ENCODE data around the gene MORC1.
"Not testable (repeated sequence)": the region's sequence is repeated elsewhere in the genome, so short reads cannot be mapped to it uniquely, and the experiment has no call there.

The MORC1 gene

DNA sequence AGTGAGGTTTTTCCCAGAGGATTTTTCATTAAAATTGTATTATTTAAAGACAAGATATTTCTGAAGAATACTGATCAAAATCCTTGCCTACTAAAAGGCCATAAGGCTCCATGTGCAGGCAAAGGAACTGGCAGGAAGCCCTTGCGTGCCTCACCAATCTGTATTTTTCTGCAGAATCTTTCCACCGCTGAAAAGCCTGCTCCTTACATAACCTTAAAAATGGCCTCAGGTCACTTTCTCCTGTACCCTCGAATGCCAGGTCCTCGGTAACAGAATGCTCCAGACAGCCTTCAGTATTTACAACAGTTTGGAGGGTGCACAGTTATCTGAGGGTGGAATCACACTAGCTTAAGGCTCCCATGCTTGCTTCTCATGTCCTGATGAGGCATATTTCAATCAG lies 3.2 kb downstream of the MORC1 start:
- H3K4me3 ChIP-seq (ENCODE audit: low read depth, low read length), result no peak overlapping the region
- DNase-seq (ENCODE audit: low read depth), result no peak

DNA sequence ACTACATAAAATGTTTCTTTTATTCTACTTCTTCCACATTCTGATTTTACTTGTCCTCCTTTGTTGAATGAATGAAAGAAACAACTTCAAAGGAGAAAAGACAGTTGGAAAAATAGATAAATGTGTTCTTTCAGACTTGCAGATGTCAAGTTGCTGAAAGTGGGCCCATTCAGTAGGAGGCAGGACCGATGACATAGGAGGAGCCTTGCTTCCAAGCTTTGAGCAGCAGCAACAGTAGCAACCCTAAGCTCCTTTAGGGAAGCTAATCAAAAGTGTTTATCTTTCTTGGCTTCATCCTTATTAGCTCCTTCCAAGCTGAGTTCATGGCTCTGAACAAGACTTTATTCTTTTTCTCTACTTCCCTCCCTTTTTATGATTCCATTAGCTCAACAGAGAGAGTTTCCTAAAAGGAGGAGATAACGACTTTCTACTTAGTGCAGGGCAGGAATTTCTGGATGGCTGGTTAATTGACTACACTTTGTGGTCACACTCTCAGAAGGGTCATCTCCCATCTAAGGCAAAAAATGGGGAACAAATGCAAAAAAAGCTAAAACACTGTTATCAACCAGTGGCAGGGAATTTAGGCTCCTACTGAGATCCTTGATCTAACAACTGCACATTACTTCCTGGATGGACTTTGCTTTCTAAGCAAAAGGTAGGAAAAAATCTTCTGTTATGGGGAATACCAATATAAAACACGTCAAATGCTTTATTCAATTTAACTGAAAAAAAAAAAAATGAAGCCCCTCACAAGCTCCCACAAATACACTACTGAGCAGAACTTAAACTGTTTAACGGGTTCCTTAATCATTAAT lies 4.8 kb downstream of the MORC1 start:
- DNase-seq (ENCODE audit: low read depth), result no peak
- H3K4me3 ChIP-seq (ENCODE audit: low read depth, low read length), result no peak overlapping the region

DNA sequence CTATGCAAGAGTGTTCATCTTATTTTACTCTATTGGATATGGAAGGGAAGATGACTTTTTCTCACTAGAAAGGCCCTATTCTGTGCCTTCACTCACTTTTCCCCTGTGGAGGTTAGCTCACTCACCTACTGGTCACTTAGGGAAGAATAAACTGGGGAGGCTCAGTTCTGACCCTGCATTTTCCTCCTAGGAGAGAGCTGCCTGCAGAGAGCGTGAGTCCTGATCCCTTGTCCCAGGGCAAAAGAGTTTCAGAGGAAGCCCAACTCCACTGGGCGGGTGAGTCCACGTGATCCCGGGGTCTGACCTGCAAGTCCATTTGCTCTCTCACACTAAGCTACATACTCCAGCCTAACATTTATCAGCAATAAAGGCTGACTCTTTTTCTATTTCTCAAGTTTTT lies 8.4 kb downstream of the MORC1 start:
- no peak for DNase-seq (ENCODE audit: low read depth)
- no peak overlapping the region for H3K4me3 ChIP-seq (ENCODE audit: low read depth, low read length)

- DNase-seq (ENCODE audit: low read depth), result no peak
- no peak overlapping the region for H3K4me3 ChIP-seq (ENCODE audit: low read depth, low read length)
These were observed 19.8 kb downstream of the MORC1 start for GRCh38 chr3:109098079-109098644.

GRCh38 chr3:109095166-109095565 lies 22.8 kb downstream of the MORC1 start:
- DNase-seq (ENCODE audit: low read depth), result no peak
- H3K4me3 ChIP-seq (ENCODE audit: low read depth, low read length), result no peak overlapping the region

DNA sequence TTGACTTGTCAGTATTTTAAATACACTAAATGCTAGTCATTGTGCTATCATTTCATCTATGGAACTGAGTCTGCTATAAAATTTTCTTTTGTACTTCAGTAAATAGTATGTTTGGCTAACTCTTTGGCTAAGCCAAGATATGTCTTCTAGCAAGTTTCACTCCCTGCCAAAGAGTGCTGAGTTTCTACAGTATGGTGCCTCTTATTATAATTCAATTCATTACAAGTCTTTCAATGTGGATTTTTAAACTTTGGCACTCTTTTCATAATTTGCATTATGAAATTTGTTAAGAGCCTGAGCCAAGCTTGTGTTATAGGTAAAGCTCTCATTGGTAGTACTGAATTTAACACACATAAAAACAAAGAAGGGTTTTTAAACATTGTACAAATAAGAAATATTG lies 24.4 kb downstream of the MORC1 start:
- no peak overlapping the region for H3K4me3 ChIP-seq (ENCODE audit: low read depth, low read length)
- no peak for DNase-seq (ENCODE audit: low read depth)

- H3K4me3 ChIP-seq (ENCODE audit: low read depth, low read length), result no peak overlapping the region
- DNase-seq (ENCODE audit: low read depth), result no peak
These were observed 26.1 kb downstream of the MORC1 start for GRCh38 chr3:109091846-109092245.

DNA sequence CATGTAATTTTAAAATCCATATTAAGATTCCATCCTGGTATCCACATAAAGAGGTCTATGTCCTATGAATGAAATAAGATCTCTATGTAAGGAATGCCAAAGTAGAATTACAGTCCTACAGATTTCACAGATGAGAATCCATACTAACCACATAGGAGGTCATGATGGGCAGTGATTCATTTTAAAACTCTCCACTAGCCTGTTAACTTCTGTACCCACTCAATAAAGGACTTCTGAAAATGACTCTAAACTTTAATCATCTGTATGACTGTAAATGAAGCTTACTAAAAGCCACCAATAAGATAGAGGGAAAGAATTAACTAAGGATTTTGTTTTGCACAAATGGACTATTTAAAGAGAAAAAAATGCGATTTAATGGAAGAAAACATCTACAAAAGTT lies 28.7 kb downstream of the MORC1 start:
- H3K4me3 ChIP-seq (ENCODE audit: low read depth, low read length), result no peak overlapping the region
- no peak for DNase-seq (ENCODE audit: low read depth)

GRCh38 chr3:109081746-109082510 lies 36.0 kb downstream of the MORC1 start:
- H3K4me3 ChIP-seq (ENCODE audit: low read depth, low read length), result no peak overlapping the region
- peak; percentile 6 for DNase-seq (ENCODE audit: low read depth)

- DNase-seq (ENCODE audit: low read depth); H3K4me3 ChIP-seq (ENCODE audit: low read depth, low read length): not testable (repeated sequence)
These were observed 37.8 kb downstream of the MORC1 start for GRCh38 chr3:109080090-109080489.

DNA sequence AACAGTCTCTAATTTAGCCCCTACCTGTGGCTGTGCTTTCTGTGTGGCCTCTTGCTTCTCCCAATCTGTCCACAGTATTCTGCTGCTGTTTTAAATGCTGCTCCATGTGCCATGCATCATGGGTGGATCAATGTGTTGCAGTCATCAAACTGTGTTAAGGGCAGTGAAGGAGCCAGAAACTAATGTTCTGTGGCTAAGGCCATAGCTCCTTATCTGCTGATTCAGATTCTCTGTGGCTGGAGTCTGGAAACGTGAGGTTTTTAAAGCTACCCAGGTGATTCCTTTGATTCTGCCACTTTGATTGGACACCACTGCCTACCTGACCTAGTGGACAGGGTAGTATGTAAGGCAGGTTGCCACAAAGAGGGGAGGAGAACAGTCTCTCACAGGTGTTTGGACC lies 44.8 kb downstream of the MORC1 start:
- DNase-seq (ENCODE audit: low read depth), result no peak
- no peak overlapping the region for H3K4me3 ChIP-seq (ENCODE audit: low read depth, low read length)

GRCh38 chr3:109072194-109072593 lies 45.7 kb downstream of the MORC1 start:
- no peak for DNase-seq (ENCODE audit: low read depth)
- H3K4me3 ChIP-seq (ENCODE audit: low read depth, low read length), result no peak overlapping the region

DNA sequence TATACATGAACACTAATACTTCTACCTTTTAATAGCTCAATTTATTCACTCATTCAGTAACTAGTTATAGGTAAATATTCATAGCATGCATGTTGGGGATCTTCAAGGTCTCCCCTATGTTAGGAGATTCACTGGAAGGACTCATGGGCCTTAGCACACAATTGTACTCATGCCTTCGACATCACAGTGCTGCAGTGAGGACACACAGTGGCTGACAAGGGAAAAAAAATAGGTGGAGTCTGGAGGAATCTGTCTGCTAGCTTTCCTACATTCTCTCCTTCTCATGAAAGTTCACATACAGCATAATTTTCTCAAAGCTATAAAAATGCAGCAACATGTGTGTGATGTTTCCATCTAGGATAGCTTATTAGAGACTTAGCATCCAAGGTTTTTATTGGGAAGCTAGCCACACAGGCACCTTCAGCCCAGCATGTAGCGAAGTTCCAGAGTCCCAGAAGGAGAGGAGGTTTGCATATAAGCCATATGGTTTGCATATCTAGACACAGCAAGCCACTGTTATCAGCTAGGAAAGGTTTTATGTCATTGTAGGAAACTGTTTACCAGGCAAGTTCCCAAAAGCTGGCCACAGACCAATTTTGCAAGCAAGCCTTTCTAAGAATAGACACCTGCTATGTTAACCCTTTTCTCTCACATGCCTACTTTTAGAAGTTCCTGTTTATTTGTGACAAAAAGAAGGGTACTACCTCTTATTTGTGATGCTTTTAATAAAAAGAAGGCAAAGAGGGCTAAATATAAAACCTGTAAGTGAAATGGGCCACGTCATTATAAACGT lies 46.4 kb downstream of the MORC1 start:
- H3K4me3 ChIP-seq (ENCODE audit: low read depth, low read length), result no peak overlapping the region

GRCh38 chr3:109070211-109070610 lies 47.7 kb downstream of the MORC1 start:
- no peak for DNase-seq (ENCODE audit: low read depth)

More for the DNA sequence above, 46.4 kb downstream of the MORC1 start:
- DNase-seq (ENCODE audit: low read depth), result no peak

GRCh38 chr3:109066864-109067263 lies 51.1 kb downstream of the MORC1 start:
- H3K4me3 ChIP-seq (ENCODE audit: low read depth, low read length), result no peak overlapping the region

More at GRCh38 chr3:109070211-109070610, 47.7 kb downstream of the MORC1 start:
- no peak overlapping the region for H3K4me3 ChIP-seq (ENCODE audit: low read depth, low read length)

GRCh38 chr3:109059264-109059663 lies 58.7 kb downstream of the MORC1 start:
- no peak for DNase-seq (ENCODE audit: low read depth)

More at GRCh38 chr3:109066864-109067263, 51.1 kb downstream of the MORC1 start:
- DNase-seq (ENCODE audit: low read depth), result no peak

DNA sequence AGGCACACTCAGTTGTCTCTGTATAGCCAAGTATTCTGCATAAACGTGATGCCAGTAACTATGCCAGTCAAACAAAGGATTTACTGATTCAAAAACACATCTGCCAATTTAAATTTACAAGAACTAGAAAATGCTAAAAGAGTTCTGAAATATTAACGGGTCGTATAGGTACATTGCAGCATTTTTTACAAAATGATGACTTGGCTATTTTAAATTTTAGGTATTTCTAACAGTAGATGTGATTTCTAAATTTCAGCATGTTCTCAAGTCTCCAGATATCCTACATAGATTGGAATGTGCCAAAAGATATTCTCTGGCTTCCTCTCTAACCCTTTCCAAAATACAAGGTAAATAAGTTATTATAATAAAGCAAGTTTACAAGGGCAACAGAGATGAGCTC lies 60.3 kb downstream of the MORC1 start:
- DNase-seq (ENCODE audit: low read depth), result no peak
- H3K4me3 ChIP-seq (ENCODE audit: low read depth, low read length), result no peak overlapping the region

More at GRCh38 chr3:109059264-109059663, 58.7 kb downstream of the MORC1 start:
- no peak overlapping the region for H3K4me3 ChIP-seq (ENCODE audit: low read depth, low read length)

GRCh38 chr3:109057056-109057455 lies 60.9 kb downstream of the MORC1 start:
- H3K4me3 ChIP-seq (ENCODE audit: low read depth, low read length), result no peak overlapping the region
- no peak for DNase-seq (ENCODE audit: low read depth)

GRCh38 chr3:109050591-109051167 lies 67.3 kb downstream of the MORC1 start:
- no peak overlapping the region for H3K4me3 ChIP-seq (ENCODE audit: low read depth, low read length)
- no peak for DNase-seq (ENCODE audit: low read depth)

Measured in skeletal muscle cell (primary cell).